ENCODE results near the gene CDH10. TPM values are rescaled to one million over a fixed set of nuclear protein-coding genes. Genes with fewer than 3 reads are reported as not detected.

The CDH10 gene
- total and polyA plus RNA-seq, 9 of the 15 experiments (the other 6 are each of a cell fraction or from before 2014, with no cell fraction given) = not detected

DNA sequence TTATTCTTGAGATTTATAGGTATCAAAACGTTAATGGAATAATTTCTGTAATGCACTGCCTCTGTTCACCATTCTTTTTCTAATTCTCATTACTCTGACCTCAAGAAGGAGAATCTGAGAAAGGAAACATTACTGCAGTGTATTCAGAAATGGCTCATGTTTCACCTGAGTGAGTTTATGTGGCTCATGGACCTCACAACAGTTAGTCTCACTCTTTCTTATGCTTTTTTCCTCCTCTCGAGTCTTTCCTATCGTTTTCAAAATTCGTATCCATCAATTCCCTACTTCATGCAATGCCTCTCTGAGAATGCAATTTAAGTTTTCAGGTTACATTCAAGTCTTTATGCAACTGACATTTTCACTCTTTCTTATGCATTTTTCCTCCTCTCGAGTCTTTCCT, 9.6 kb downstream of the CDH10 start (continued):
- no peak for TF ChIP-seq PCBP1 (IDR thresholded peaks at IDR 0.05; ENCODE audit: low read depth, low read length, poor library complexity, severe bottlenecking)
- TF ChIP-seq TCF7L2 (IDR thresholded peaks at IDR 0.05; ENCODE audit: low read depth, low read length) = no peak
- no peak for TF ChIP-seq ZBTB8A (IDR thresholded peaks at IDR 0.05; ENCODE audit: partially characterized antibody)
- no peak for TF ChIP-seq TCF15 (CRISPR knock-in tag; IDR thresholded peaks at IDR 0.05)
- TF ChIP-seq STAT6 (CRISPR knock-in tag; IDR thresholded peaks at IDR 0.05) = no peak
- no peak for TF ChIP-seq ID3 (CRISPR knock-in tag; IDR thresholded peaks at IDR 0.05)
- TF ChIP-seq ID3 (tag; IDR thresholded peaks at IDR 0.05) = no peak
- TF ChIP-seq SIN3B (IDR thresholded peaks at IDR 0.05; ENCODE audit: low read depth) = no peak
- TF ChIP-seq ZEB2 (IDR thresholded peaks at IDR 0.05) = no peak
- TF ChIP-seq HDAC1 (IDR thresholded peaks at IDR 0.05) = no peak
- TF ChIP-seq PHF8 (IDR thresholded peaks at IDR 0.05; ENCODE audit: borderline replicate concordance, low read length) = no peak
- TF ChIP-seq CCAR2 (IDR thresholded peaks at IDR 0.05; ENCODE audit: low read depth, low read length) = no peak
- TF ChIP-seq MCM2 (IDR thresholded peaks at IDR 0.05; ENCODE audit: low read depth) = no peak

All from K562 (cell line).